Stimulated activated naive CD4-positive, alpha-beta T cell (primary cell): ENCODE data around the gene CACNA1G.
A peak's percentile ranks its signal among the peaks of the same experiment; 100 is the strongest.

ENCODE experiments used
- DNase-seq, 6 experiments: peaks; one replicate each; lab custom pipeline; 2025; lab: John Stamatoyannopoulos, UW

The CACNA1G gene

GRCh38 chr17:50672831-50673551 is 112.5 kb downstream of the CACNA1G start:
- DNase-seq = no peak

GRCh38 chr17:50675190-50675589 is 114.7 kb downstream of the CACNA1G start:
- peak in 1 of 6 experiments; percentile 4 for DNase-seq

- no peak for DNase-seq
Observed at GRCh38 chr17:50675627-50676026, 115.1 kb downstream of the CACNA1G start.

- no peak for DNase-seq
Observed at GRCh38 chr17:50676065-50676975, 115.8 kb downstream of the CACNA1G start.
